ENCODE data around the gene NOMO2.
"Not testable (repeated sequence)": the region's sequence is repeated elsewhere in the genome, so short reads cannot be mapped to it uniquely, and the experiment has no call there.

DNA sequence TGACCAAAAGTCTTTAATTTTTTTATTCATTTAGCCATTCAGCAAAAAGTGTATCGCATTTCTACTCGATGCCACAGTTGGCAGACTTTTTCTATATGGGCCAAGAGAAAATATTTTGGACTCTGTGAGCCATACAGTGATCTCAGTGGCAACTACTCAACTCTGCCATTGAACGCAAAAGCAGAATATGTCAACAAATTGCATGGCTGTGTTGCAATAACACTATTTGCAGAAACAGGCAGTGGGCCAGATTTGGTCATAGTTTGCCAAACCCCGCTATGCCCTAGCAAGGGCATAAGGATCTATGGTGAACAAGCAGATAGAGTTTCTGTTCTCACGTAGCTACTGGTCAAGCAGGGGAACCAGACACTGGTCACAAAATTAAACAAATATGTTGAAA is 18.5 kb upstream of the NOMO2 start:
- not testable (repeated sequence) for TF ChIP-seq TAF1 (IDR thresholded peaks at IDR 0.05; ENCODE audit: low read depth, low read length); SPI1 (IDR thresholded peaks at IDR 0.05; ENCODE audit: low read depth, low read length); POLR2AphosphoS5 (IDR thresholded peaks at IDR 0.05; ENCODE audit: low read depth, low read length); POLR2A (IDR thresholded peaks at IDR 0.05; ENCODE audit: low read depth, low read length); POU2F2 (IDR thresholded peaks at IDR 0.05; ENCODE audit: low read depth, low read length); PAX5 (IDR thresholded peaks at IDR 0.05; ENCODE audit: insufficient read depth, low read length, severe bottlenecking)
